Measurements from ENCODE around the gene ACCS. TPM values are rescaled to one million over a fixed set of nuclear protein-coding genes. Genes with fewer than 3 reads are reported as not detected.
A peak's percentile ranks its signal among the peaks of the same experiment; 100 is the strongest.

The ACCS gene
- total and polyA plus RNA-seq, 9 of the 15 experiments (the other 6 are each of a cell fraction or from before 2014, with no cell fraction given) = 4.2 to 25.9 (median 16.3) TPM

- TF ChIP-seq FOXP1 (CRISPR knock-in tag; IDR thresholded peaks at IDR 0.05) = peak; percentile 91
- TF ChIP-seq TAL1 (IDR thresholded peaks at IDR 0.05) = no peak
- TF ChIP-seq SIRT6 (IDR thresholded peaks at IDR 0.05; ENCODE audit: low read depth, low read length) = no peak
- peak; percentile 12; the same call in 1 of the 2 replicates for TF ChIP-seq SAFB (IDR thresholded peaks at IDR 0.05; ENCODE audit: borderline replicate concordance, low read depth, low read length)
- no peak for TF ChIP-seq ZNF740 (CRISPR knock-in tag; IDR thresholded peaks at IDR 0.05)
- TF ChIP-seq ZNF740 (tag; IDR thresholded peaks at IDR 0.05) = no peak
- TF ChIP-seq ZBTB26 (CRISPR knock-in tag; IDR thresholded peaks at IDR 0.05) = no peak
- peak; percentile 86; the same call in 1 of the 2 replicates for TF ChIP-seq NKRF (IDR thresholded peaks at IDR 0.05; ENCODE audit: borderline replicate concordance)
- no peak for TF ChIP-seq ZBTB34 (CRISPR knock-in tag; IDR thresholded peaks at IDR 0.05)
- peak; percentile 77 for TF ChIP-seq BCOR (IDR thresholded peaks at IDR 0.05)
These were observed at the start of gene ACCS (continued) for GRCh38 chr11:44065841-44066731.
